ENCODE results near the gene SIK3.
"Not testable (repeated sequence)": the region's sequence is repeated elsewhere in the genome, so short reads cannot be mapped to it uniquely, and the experiment has no call there.

Gene SIK3

GRCh38 chr11:116855413-116855812, 242.8 kb downstream of the SIK3 start:
- DNase-seq, result no peak

GRCh38 chr11:116853461-116854073, 244.7 kb downstream of the SIK3 start:
- DNase-seq, result peak; percentile 49

- no peak for DNase-seq
These were observed 245.8 kb downstream of the SIK3 start for GRCh38 chr11:116852261-116853031.

- peak; percentile 48 for DNase-seq
These were observed 246.6 kb downstream of the SIK3 start for GRCh38 chr11:116851626-116852025.

- no peak for DNase-seq
These were observed 248.7 kb downstream of the SIK3 start for GRCh38 chr11:116849486-116849885.

- DNase-seq, result no peak
These were observed 249.2 kb downstream of the SIK3 start for GRCh38 chr11:116849060-116849459.

GRCh38 chr11:116847612-116848011, 250.6 kb downstream of the SIK3 start:
- no peak for DNase-seq

GRCh38 chr11:116844722-116845121, 253.5 kb downstream of the SIK3 start:
- no peak for DNase-seq

- DNase-seq, result no peak
These were observed 254.6 kb downstream of the SIK3 start for GRCh38 chr11:116843661-116844060.

- DNase-seq, result no peak
These were observed 255.3 kb downstream of the SIK3 start for GRCh38 chr11:116842909-116843308.

- no peak for DNase-seq
These were observed 256.1 kb downstream of the SIK3 start for GRCh38 chr11:116842117-116842516.

GRCh38 chr11:116840746-116841296, 257.4 kb downstream of the SIK3 start:
- no peak for DNase-seq

- no peak for DNase-seq
These were observed 257.9 kb downstream of the SIK3 start for GRCh38 chr11:116840224-116840745.

GRCh38 chr11:116838321-116839084, 259.7 kb downstream of the SIK3 start:
- no peak for DNase-seq

- DNase-seq, result no peak
These were observed 260.8 kb downstream of the SIK3 start, which contains the start of gene APOA1 for GRCh38 chr11:116837231-116838091. TSS of gene APOA1 (minus strand) at chr11:116837622. CDS start at chr11:116837387, 235 bp downstream.

GRCh38 chr11:116836632-116836991, 261.6 kb downstream of the SIK3 start:
- DNase-seq, result no peak

GRCh38 chr11:116835791-116836631, 262.2 kb downstream of the SIK3 start:
- peak; percentile 66 for DNase-seq

- DNase-seq, result no peak
These were observed 263.0 kb downstream of the SIK3 start for GRCh38 chr11:116835042-116835772.

- not testable (repeated sequence) for DNase-seq
These were observed 263.6 kb downstream of the SIK3 start for GRCh38 chr11:116834535-116835041.

All from activated CD4-positive, CD25-positive, alpha-beta regulatory T cell treated with anti-CD3 and anti-CD28 coated beads, Interleukin-2, amount 50 U/mL, for 72 hours (primary cell).